Measurements from ENCODE around the gene ABLIM1. TPM values are rescaled to one million over a fixed set of nuclear protein-coding genes. Genes with fewer than 3 reads are reported as not detected.

Gene ABLIM1
- polyA plus RNA-seq, 3 donors: 0.33 to 0.91 (median 0.57) TPM

DNA sequence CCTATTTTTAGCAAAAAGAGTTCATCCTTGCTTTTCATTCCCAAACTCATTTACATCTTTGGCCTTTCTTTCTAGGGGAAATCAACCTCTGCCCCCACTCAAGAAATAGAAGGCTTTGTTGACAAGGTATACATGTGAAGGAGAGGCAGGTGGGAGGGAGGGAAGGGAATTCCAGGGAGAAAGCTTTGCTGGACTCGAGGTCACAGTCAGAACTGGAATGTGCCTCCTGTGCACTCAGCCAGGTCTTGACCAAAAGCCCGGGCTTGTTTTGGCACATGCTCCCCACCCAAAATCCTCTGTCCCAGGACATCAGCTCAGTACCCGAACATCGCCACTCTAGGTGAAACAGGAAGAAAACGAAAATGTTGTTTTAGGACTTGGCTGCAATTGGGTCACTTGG, 61.3 kb downstream of the ABLIM1 start:
- no peak overlapping the region for H3K27ac Mint-ChIP-seq
- H3K4me3 Mint-ChIP-seq: no peak overlapping the region
- Histone ChIP-seq H3K4me3 (replicated peaks in 1 of 3; ENCODE audit: low read depth in 2 of 3, low read length in 3 of 3) (no peak overlapping the region), H4K20me1 (ENCODE audit: insufficient read depth, low read length) (no peaks in the 10 kb centered on the region), H3K4me1 (ENCODE audit: control insufficient read depth in 1 of 2, insufficient read depth in 2 of 2, low read length in 2 of 2) (no peaks in the 10 kb centered on the region), H2AFZ (ENCODE audit: insufficient read depth, low read depth, low read length, poor library complexity, severe bottlenecking) (no peak overlapping the region), H3K27me3 (ENCODE audit: control insufficient read depth in 2 of 2, insufficient read depth in 2 of 2, low read length in 2 of 2) (no peaks in the 10 kb centered on the region), H3K79me2 (ENCODE audit: insufficient read depth, low read length) (no peaks in the 10 kb centered on the region), H3K9me3 (replicated peaks in 1 of 2; ENCODE audit: control insufficient read depth in 1 of 2, insufficient read depth in 1 of 2, low read length in 2 of 2) (no peaks in the 10 kb centered on the region), H3K4me2 (replicated peaks; ENCODE audit: extremely low read depth, low read length, poor library complexity, severe bottlenecking) (no peak overlapping the region), H3K27ac (ENCODE audit: low read depth in 1 of 2, low read length in 2 of 2) (no peak overlapping the region), H3K9ac (ENCODE audit: insufficient read depth, low read length, poor library complexity, severe bottlenecking) (no peak overlapping the region), H3K36me3 (replicated peaks in 1 of 2; ENCODE audit: control insufficient read depth in 1 of 2, insufficient read depth in 2 of 2, low read length in 2 of 2) (no peaks in the 10 kb centered on the region)
- WGBS (ENCODE audit: insufficient coverage): 75% methylated on average over 1 of the region's 5 CpGs
- DNase-seq: no peak
- intact Hi-C loops (cut with micrococcal nuclease): no loop called here
- H3K4me1 Mint-ChIP-seq: no peaks in the 10 kb centered on the region
- TF ChIP-seq, protein P1, sequence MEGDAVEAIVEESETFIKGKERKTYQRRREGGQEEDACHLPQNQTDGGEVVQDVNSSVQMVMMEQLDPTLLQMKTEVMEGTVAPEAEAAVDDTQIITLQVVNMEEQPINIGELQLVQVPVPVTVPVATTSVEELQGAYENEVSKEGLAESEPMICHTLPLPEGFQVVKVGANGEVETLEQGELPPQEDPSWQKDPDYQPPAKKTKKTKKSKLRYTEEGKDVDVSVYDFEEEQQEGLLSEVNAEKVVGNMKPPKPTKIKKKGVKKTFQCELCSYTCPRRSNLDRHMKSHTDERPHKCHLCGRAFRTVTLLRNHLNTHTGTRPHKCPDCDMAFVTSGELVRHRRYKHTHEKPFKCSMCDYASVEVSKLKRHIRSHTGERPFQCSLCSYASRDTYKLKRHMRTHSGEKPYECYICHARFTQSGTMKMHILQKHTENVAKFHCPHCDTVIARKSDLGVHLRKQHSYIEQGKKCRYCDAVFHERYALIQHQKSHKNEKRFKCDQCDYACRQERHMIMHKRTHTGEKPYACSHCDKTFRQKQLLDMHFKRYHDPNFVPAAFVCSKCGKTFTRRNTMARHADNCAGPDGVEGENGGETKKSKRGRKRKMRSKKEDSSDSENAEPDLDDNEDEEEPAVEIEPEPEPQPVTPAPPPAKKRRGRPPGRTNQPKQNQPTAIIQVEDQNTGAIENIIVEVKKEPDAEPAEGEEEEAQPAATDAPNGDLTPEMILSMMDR (IDR thresholded peaks at IDR 0.05): no peak
- peaks cover 0 to 6% (median 1%) of the 10 kb centered on the region in 3 donors for H3K27me3 Mint-ChIP-seq (ENCODE audit: low read depth in 3 of 3)
- peaks cover 0 to 4% (median 0%) of the 10 kb centered on the region in 7 donors for H3K9me3 Mint-ChIP-seq
- H3K36me3 Mint-ChIP-seq: no peaks in the 10 kb centered on the region

DNA sequence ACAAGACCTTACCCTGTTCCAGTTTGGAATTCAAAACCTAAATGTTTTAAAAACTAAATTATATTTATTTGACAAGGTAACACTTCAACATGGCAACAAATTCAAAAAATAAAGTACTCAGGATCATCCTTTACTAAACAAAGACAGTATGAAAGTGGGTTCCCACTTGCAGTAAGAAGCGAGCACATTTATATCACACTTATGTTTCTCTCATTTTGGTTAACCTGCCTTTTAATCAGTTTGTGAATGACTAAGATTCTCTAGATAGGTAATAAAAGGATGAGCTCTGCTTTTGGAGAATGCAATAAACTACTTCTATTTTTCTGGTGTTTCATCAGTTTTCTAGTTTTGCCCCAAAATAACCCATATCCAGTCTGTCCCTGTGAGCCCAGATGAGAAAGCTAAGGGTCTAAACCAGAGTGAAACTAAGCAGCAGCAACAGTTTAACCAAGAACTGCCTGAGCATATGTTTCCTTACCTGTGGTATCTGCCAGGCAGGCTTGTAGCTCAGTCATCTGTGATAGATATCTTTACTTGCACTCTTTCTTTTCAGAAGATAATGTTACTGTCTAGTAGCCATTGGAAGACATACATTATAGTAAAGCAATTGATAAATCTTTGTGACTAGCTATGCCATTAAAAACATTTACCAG, 64.1 kb downstream of the ABLIM1 start:
- peaks cover 0 to 5% (median 0%) of the 10 kb centered on the region in 3 donors for H3K27me3 Mint-ChIP-seq (ENCODE audit: low read depth in 3 of 3)
- intact Hi-C loops (cut with micrococcal nuclease): no loop called here
- WGBS (ENCODE audit: insufficient coverage): no CpG with 5 or more reads among the region's 1 CpG

More for the DNA sequence above, 64.1 kb downstream of the ABLIM1 start:
- H3K27ac Mint-ChIP-seq: no peak overlapping the region
- no peak for DNase-seq
- H3K9me3 ChIP-seq (replicated peaks in 1 of 2; ENCODE audit: control insufficient read depth in 1 of 2, insufficient read depth in 1 of 2, low read length in 2 of 2): no peaks in the 10 kb centered on the region
- H3K9ac ChIP-seq (ENCODE audit: insufficient read depth, low read length, poor library complexity, severe bottlenecking): no peak overlapping the region
- no peaks in the 10 kb centered on the region for H3K27me3 ChIP-seq (ENCODE audit: control insufficient read depth in 2 of 2, insufficient read depth in 2 of 2, low read length in 2 of 2)
- no peaks in the 10 kb centered on the region for H3K4me1 ChIP-seq (ENCODE audit: control insufficient read depth in 1 of 2, insufficient read depth in 2 of 2, low read length in 2 of 2)
- no peak overlapping the region for H3K4me3 ChIP-seq (replicated peaks in 1 of 3; ENCODE audit: low read depth in 2 of 3, low read length in 3 of 3)
- no peak overlapping the region for H2AFZ ChIP-seq (ENCODE audit: insufficient read depth, low read depth, low read length, poor library complexity, severe bottlenecking)
- H3K9me3 Mint-ChIP-seq: peaks cover 0 to 4% (median 0%) of the 10 kb centered on the region in 7 donors
- no peaks in the 10 kb centered on the region for H3K36me3 Mint-ChIP-seq
- H3K36me3 ChIP-seq (replicated peaks in 1 of 2; ENCODE audit: control insufficient read depth in 1 of 2, insufficient read depth in 2 of 2, low read length in 2 of 2): no peaks in the 10 kb centered on the region
- no peak overlapping the region for H3K27ac ChIP-seq (ENCODE audit: low read depth in 1 of 2, low read length in 2 of 2)
- no peak overlapping the region for H3K4me3 Mint-ChIP-seq
- H3K4me1 Mint-ChIP-seq: no peaks in the 10 kb centered on the region
- H3K4me2 ChIP-seq (replicated peaks; ENCODE audit: extremely low read depth, low read length, poor library complexity, severe bottlenecking): no peak overlapping the region
- TF ChIP-seq, protein P1 (IDR thresholded peaks at IDR 0.05): no peak
- no peaks in the 10 kb centered on the region for H4K20me1 ChIP-seq (ENCODE audit: insufficient read depth, low read length)
- H3K79me2 ChIP-seq (ENCODE audit: insufficient read depth, low read length): no peaks in the 10 kb centered on the region

All from CD14-positive monocyte (primary cell).